ENCODE results near the gene SMC6. TPM values are rescaled to one million over a fixed set of nuclear protein-coding genes. Genes with fewer than 3 reads are reported as not detected.

SMC6 gene
- polyA plus RNA-seq, 1 of the 3 experiments (the other 2 are of a cell fraction), result 6.5 TPM

DNA sequence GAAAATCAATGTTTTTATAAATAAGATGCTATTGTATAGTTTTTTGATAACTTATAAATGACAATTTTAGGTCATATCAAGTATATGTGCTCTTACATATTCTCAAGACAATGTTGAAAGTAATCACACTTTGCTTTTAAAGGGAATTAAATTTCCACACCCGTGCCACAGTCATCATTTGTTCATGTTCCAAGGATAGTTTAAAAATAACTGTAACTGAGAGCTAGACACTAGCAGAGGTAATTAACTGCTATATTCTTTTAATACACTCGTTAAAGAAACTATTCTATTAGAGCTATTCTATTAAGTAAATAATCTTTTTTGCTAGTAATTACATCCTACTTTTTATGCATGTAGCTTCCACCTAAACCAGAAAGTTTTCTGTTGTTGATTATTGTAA, 18.3 kb upstream of the SMC6 start:
- WGBS (ENCODE audit: low lambda C conversion rate), result 92% methylated on average over 2 of the region's 2 CpGs
- Histone ChIP-seq H3K4me2 (no peak overlapping the region), H3K9me2 (no peaks in the 10 kb centered on the region), H3K4me3 (ENCODE audit: low read depth in 2 of 2, low read length in 1 of 2) (no peak overlapping the region), H3K9me3 (no peaks in the 10 kb centered on the region), H3K27ac (ENCODE audit: low read depth in 2 of 2, low read length in 1 of 2) (no peak overlapping the region), H3K36me3 (replicated peaks in 1 of 2; ENCODE audit: control insufficient read depth in 1 of 2, insufficient read depth in 2 of 2, low read length in 1 of 2) (peaks cover 46 to 85% of the 10 kb centered on the region in 2 experiments), H3K9ac (no peak overlapping the region), H3K4me1 (ENCODE audit: control insufficient read depth in 1 of 2, insufficient read depth in 2 of 2, low read depth in 1 of 2, low read length in 1 of 2) (no peaks in the 10 kb centered on the region; a peak in 2 of 4 replicates), H3F3A (replicated peaks; ENCODE audit: insufficient read depth) (no peaks in the 10 kb centered on the region), H4K20me1 (ENCODE audit: insufficient read depth) (no peaks in the 10 kb centered on the region), H2AFZ (ENCODE audit: low read depth) (no peak overlapping the region), H3K27me3 (ENCODE audit: insufficient read depth) (no peaks in the 10 kb centered on the region), H3K79me2 (ENCODE audit: insufficient read depth) (no peaks in the 10 kb centered on the region)
- TF ChIP-seq GATA2 (CRISPR knock-in tag; IDR thresholded peaks at IDR 0.05), result no peak
- TF ChIP-seq, protein P1, sequence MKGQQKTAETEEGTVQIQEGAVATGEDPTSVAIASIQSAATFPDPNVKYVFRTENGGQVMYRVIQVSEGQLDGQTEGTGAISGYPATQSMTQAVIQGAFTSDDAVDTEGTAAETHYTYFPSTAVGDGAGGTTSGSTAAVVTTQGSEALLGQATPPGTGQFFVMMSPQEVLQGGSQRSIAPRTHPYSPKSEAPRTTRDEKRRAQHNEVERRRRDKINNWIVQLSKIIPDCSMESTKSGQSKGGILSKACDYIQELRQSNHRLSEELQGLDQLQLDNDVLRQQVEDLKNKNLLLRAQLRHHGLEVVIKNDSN (IDR thresholded peaks at IDR 0.05; ENCODE audit: borderline replicate concordance, low read depth), result no peak
- TF ChIP-seq RCOR1 (IDR thresholded peaks at IDR 0.05; ENCODE audit: low read length), result no peak
- TF ChIP-seq, protein P2, sequence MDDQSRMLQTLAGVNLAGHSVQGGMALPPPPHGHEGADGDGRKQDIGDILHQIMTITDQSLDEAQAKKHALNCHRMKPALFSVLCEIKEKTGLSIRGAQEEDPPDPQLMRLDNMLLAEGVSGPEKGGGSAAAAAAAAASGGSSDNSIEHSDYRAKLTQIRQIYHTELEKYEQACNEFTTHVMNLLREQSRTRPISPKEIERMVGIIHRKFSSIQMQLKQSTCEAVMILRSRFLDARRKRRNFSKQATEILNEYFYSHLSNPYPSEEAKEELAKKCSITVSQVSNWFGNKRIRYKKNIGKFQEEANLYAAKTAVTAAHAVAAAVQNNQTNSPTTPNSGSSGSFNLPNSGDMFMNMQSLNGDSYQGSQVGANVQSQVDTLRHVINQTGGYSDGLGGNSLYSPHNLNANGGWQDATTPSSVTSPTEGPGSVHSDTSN (IDR thresholded peaks at IDR 0.05), result no peak
- TF ChIP-seq NRF1 (IDR thresholded peaks at IDR 0.05; ENCODE audit: low read depth, low read length), result no peak
- TF ChIP-seq, protein P3, sequence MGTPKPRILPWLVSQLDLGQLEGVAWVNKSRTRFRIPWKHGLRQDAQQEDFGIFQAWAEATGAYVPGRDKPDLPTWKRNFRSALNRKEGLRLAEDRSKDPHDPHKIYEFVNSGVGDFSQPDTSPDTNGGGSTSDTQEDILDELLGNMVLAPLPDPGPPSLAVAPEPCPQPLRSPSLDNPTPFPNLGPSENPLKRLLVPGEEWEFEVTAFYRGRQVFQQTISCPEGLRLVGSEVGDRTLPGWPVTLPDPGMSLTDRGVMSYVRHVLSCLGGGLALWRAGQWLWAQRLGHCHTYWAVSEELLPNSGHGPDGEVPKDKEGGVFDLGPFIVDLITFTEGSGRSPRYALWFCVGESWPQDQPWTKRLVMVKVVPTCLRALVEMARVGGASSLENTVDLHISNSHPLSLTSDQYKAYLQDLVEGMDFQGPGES (IDR thresholded peaks at IDR 0.05; ENCODE audit: low read depth, low read length), result no peak
- TF ChIP-seq, protein P4, sequence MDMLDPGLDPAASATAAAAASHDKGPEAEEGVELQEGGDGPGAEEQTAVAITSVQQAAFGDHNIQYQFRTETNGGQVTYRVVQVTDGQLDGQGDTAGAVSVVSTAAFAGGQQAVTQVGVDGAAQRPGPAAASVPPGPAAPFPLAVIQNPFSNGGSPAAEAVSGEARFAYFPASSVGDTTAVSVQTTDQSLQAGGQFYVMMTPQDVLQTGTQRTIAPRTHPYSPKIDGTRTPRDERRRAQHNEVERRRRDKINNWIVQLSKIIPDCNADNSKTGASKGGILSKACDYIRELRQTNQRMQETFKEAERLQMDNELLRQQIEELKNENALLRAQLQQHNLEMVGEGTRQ (IDR thresholded peaks at IDR 0.05; ENCODE audit: borderline replicate concordance, low read depth, low read length), result no peak
- TF ChIP-seq GABPA (IDR thresholded peaks at IDR 0.05; ENCODE audit: low read depth), result no peak
- no peak for TF ChIP-seq YY1 (IDR thresholded peaks at IDR 0.05; ENCODE audit: low read depth)
- no peak for DNase-seq
- ChIA-PET CTCF (interaction anchor here (1.2 to 1.6 kb wide), 3 partner anchors 14 to 38 kb away, joined by 3 to 4 read pairs (median 4); partner anchors contain the start of genes GEN1 and SMC6), POLR2A (no interaction called here)

DNA sequence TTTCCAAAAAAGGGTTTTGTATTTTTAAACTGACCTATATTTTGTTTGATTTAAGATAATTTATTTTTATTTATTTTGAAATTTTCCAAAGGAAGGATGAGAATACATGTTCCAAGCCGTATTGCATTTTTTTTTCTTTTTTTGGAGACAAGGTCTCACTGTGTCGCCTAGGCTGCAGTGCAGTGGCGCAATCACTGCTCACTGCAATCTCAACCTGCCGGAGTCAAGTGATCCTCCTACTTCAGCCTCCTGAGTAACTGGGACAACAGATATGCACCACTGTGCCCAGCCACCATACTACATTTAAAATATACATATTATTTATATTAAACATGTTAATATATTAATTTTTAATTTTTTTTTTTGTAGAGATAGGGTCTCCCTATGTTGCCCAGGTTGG, 15.3 kb upstream of the SMC6 start:
- Histone ChIP-seq H3K9me2 (no peaks in the 10 kb centered on the region), H3K27ac (ENCODE audit: low read depth in 2 of 2, low read length in 1 of 2) (no peak overlapping the region), H3K9ac (no peak overlapping the region), H2AFZ (ENCODE audit: low read depth) (no peak overlapping the region), H3K79me2 (ENCODE audit: insufficient read depth) (no peaks in the 10 kb centered on the region; the same call in 1 of the 2 replicates), H3K27me3 (ENCODE audit: insufficient read depth) (no peaks in the 10 kb centered on the region), H3K4me2 (no peak overlapping the region), H3K4me1 (ENCODE audit: control insufficient read depth in 1 of 2, insufficient read depth in 2 of 2, low read depth in 1 of 2, low read length in 1 of 2) (no peaks in the 10 kb centered on the region; a peak in 2 of 4 replicates), H3F3A (replicated peaks; ENCODE audit: insufficient read depth) (no peaks in the 10 kb centered on the region), H3K4me3 (ENCODE audit: low read depth in 2 of 2, low read length in 1 of 2) (no peak overlapping the region), H3K9me3 (no peaks in the 10 kb centered on the region), H4K20me1 (ENCODE audit: insufficient read depth) (no peaks in the 10 kb centered on the region), H3K36me3 (replicated peaks in 1 of 2; ENCODE audit: control insufficient read depth in 1 of 2, insufficient read depth in 2 of 2, low read length in 1 of 2) (peaks cover 41 to 82% of the 10 kb centered on the region in 2 experiments)
- no peak for TF ChIP-seq RFX5 (IDR thresholded peaks at IDR 0.05; ENCODE audit: low read length)
- TF ChIP-seq FOSL2 (IDR thresholded peaks at IDR 0.05; ENCODE audit: borderline replicate concordance, low read depth), result no peak
- TF ChIP-seq, protein P3 (IDR thresholded peaks at IDR 0.05; ENCODE audit: low read depth, low read length), result no peak
- TF ChIP-seq, protein P1 (IDR thresholded peaks at IDR 0.05; ENCODE audit: borderline replicate concordance, low read depth), result no peak
- TF ChIP-seq RXRA (IDR thresholded peaks at IDR 0.05; ENCODE audit: borderline replicate concordance, low read depth), result no peak
- no peak for TF ChIP-seq EP300 (IDR thresholded peaks at IDR 0.05; ENCODE audit: borderline replicate concordance in 1 of 2, low read depth in 1 of 2, low read length in 1 of 2)
- no peak for TF ChIP-seq MEF2A (IDR thresholded peaks at IDR 0.05; ENCODE audit: borderline replicate concordance, low read depth)
- TF ChIP-seq POLR2AphosphoS5 (IDR thresholded peaks at IDR 0.05; ENCODE audit: low read depth, low read length), result no peak
- TF ChIP-seq, protein P4 (IDR thresholded peaks at IDR 0.05; ENCODE audit: borderline replicate concordance, low read depth, low read length), result no peak
- TF ChIP-seq, protein P5, sequence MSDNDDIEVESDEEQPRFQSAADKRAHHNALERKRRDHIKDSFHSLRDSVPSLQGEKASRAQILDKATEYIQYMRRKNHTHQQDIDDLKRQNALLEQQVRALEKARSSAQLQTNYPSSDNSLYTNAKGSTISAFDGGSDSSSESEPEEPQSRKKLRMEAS (IDR thresholded peaks at IDR 0.05; ENCODE audit: low read depth), result no peak
- no peak for TF ChIP-seq FOXJ3 (CRISPR knock-in tag; IDR thresholded peaks at IDR 0.05)
- ChIA-PET CTCF (interaction anchor here (1.6 to 2.0 kb wide), 2 partner anchors 12 to 14 kb away, joined by 4 to 6 read pairs; partner anchors contain the start of gene GEN1), POLR2A (no interaction called here)
- no peak for DNase-seq
- 99% methylated on average over 4 of the region's 4 CpGs for WGBS (ENCODE audit: low lambda C conversion rate)
